H9 (cell line): ENCODE data around the gene CSRNP3. TPM values are rescaled to one million over a fixed set of nuclear protein-coding genes. Genes with fewer than 3 reads are reported as not detected.
A peak's percentile ranks its signal among the peaks of the same experiment; 100 is the strongest.

Experiments
- DNase-seq: peaks from one replicate; pipeline ENCODE4 v3.0.0-alpha.2; 2017
- H2AFZ ChIP-seq: one replicate; pipeline ENCODE4 v1.6.1; 2013; ENCODE audit warnings: mild to moderate bottlenecking, low read length, control low read depth, moderate library complexity
- H2AK5ac ChIP-seq: 2 replicates; pipeline ENCODE4 v1.6.1; 2013; ENCODE audit warnings: low read length, control low read depth, mixed read lengths; ENCODE audit not compliant: insufficient read length
- H2BK120ac ChIP-seq: one replicate; pipeline ENCODE4 v1.6.1; 2013; ENCODE audit warnings: low read depth, mild to moderate bottlenecking, low read length, control low read depth, inconsistent platforms; ENCODE audit not compliant: poor library complexity, severe bottlenecking
- H2BK12ac ChIP-seq: 2 replicates; pipeline ENCODE4 v1.6.1; 2013; ENCODE audit warnings: low read length, control low read depth, mixed read lengths, low read depth; ENCODE audit not compliant: insufficient read length
- H2BK15ac ChIP-seq: 2 replicates; pipeline ENCODE4 v1.6.1; 2013; ENCODE audit warnings: low read depth, low read length, control low read depth
- H2BK20ac ChIP-seq: one replicate; pipeline ENCODE4 v1.6.1; 2013; ENCODE audit warnings: low read depth, mild to moderate bottlenecking, low read length, control low read depth, inconsistent platforms; ENCODE audit not compliant: poor library complexity, severe bottlenecking
- H2BK5ac ChIP-seq: 2 replicates; pipeline ENCODE4 v1.6.1; 2013; ENCODE audit warnings: low read length, control low read depth, mixed read lengths; ENCODE audit not compliant: insufficient read length
- H3K14ac ChIP-seq: 2 replicates; pipeline ENCODE4 v1.6.1; 2013; ENCODE audit warnings: low read length, control low read depth; ENCODE audit not compliant: insufficient read depth
- H3K18ac ChIP-seq: 2 replicates; pipeline ENCODE4 v1.6.1; 2013; ENCODE audit warnings: low read depth, mild to moderate bottlenecking, mixed read lengths, low read length, control low read depth; ENCODE audit not compliant: insufficient read length
- H3K23ac ChIP-seq: 2 replicates; pipeline ENCODE4 v1.6.1; 2013; ENCODE audit warnings: low read length, control low read depth, mixed read lengths, low read depth; ENCODE audit not compliant: insufficient read length
- H3K23me2 ChIP-seq: 2 replicates; pipeline ENCODE4 v1.6.1; 2013; ENCODE audit warnings: low read depth, mild to moderate bottlenecking, mixed read lengths, low read length, control low read depth; ENCODE audit not compliant: insufficient read length, poor library complexity, severe bottlenecking
- H3K27ac ChIP-seq: 2 replicates; pipeline ENCODE4 v1.5.1; 2013; ENCODE audit warnings: low read length, control low read depth, mixed read lengths, low read depth; ENCODE audit not compliant: insufficient read length
- H3K27me3 ChIP-seq: 2 replicates; pipeline ENCODE4 v1.6.1; 2013; ENCODE audit warnings: low read length, control low read depth, inconsistent platforms; ENCODE audit not compliant: insufficient read depth
- H3K4ac ChIP-seq: 2 replicates; pipeline ENCODE4 v1.6.1; 2013; ENCODE audit warnings: low read depth, mild to moderate bottlenecking, control low read depth, inconsistent platforms, low read length, moderate library complexity
- H3K4me1 ChIP-seq: 2 replicates; pipeline ENCODE4 v1.6.1; 2013; ENCODE audit warnings: low read length, control low read depth, inconsistent platforms; ENCODE audit not compliant: insufficient read depth
- H3K4me2 ChIP-seq: 2 replicates; pipeline ENCODE4 v1.6.1; 2013; ENCODE audit warnings: low read length, control low read depth, mixed read lengths; ENCODE audit not compliant: insufficient read length, insufficient read depth
- H3K56ac ChIP-seq: 2 replicates; pipeline ENCODE4 v1.6.1; 2013; ENCODE audit warnings: low read depth, mild to moderate bottlenecking, mixed read lengths, low read length, control low read depth; ENCODE audit not compliant: insufficient read length
- H3K79me1 ChIP-seq: 2 replicates; pipeline ENCODE4 v1.6.1; 2013; ENCODE audit warnings: low read depth, mild to moderate bottlenecking, moderate library complexity, low read length, control low read depth, inconsistent platforms; ENCODE audit not compliant: insufficient read depth, poor library complexity, severe bottlenecking
- H3K79me2 ChIP-seq: 2 replicates; pipeline ENCODE4 v1.6.1; 2013; ENCODE audit warnings: low read length, control low read depth, inconsistent platforms; ENCODE audit not compliant: insufficient read depth
- H3K9ac ChIP-seq: 2 replicates; pipeline ENCODE4 v1.6.1; 2013; ENCODE audit warnings: low read length, control low read depth, mixed read lengths; ENCODE audit not compliant: insufficient read length; ENCODE audit errors: extremely low read depth
- H3K9me3 ChIP-seq: one replicate; pipeline ENCODE4 v1.6.1; 2013; ENCODE audit warnings: low read depth, low read length, inconsistent platforms; ENCODE audit not compliant: control insufficient read depth
- H3T11ph ChIP-seq: one replicate; pipeline ENCODE4 v1.6.1; 2013; ENCODE audit warnings: mild to moderate bottlenecking, low read length, control low read depth, inconsistent platforms
- H4K20me1 ChIP-seq: one replicate; pipeline ENCODE4 v1.6.1; 2013; ENCODE audit not compliant: control insufficient read depth, insufficient read length, insufficient read depth
- H4K5ac ChIP-seq: 2 replicates; pipeline ENCODE4 v1.6.1; 2013; ENCODE audit warnings: low read depth, mild to moderate bottlenecking, mixed read lengths, low read length, control low read depth; ENCODE audit not compliant: insufficient read length
- H4K8ac ChIP-seq: replicated peaks from 2 replicates; pipeline ENCODE4 v1.6.1; 2013; ENCODE audit warnings: low read length, control low read depth, mixed read lengths, low read depth; ENCODE audit not compliant: insufficient read length
- H4K91ac ChIP-seq: 2 replicates; pipeline ENCODE4 v1.6.1; 2013; ENCODE audit warnings: low read depth, mild to moderate bottlenecking, moderate library complexity, mixed read lengths, low read length, control low read depth; ENCODE audit not compliant: insufficient read length
- H3K27ac Mint-ChIP-seq, 3 experiments: 2 replicates in 2 of 3; 3 replicates in 1 of 3; pipeline ENCODE4 v1.8.0; 2020 to 2021; ENCODE audit warnings: mixed read lengths in 3 of 3, mild to moderate bottlenecking in 1 of 3, moderate library complexity in 1 of 3
- H3K27me3 Mint-ChIP-seq: 2 replicates; pipeline ENCODE4 v1.8.0; 2021; ENCODE audit warnings: low read depth, mild to moderate bottlenecking, moderate library complexity, mixed read lengths
- H3K36me3 Mint-ChIP-seq, 3 experiments: 2 replicates in 2 of 3; 3 replicates in 1 of 3; pipeline ENCODE4 v1.8.0; 2020 to 2021; ENCODE audit warnings: low read depth in 3 of 3, mixed read lengths in 3 of 3; ENCODE audit not compliant: insufficient read depth in 1 of 3
- H3K4me1 Mint-ChIP-seq, 2 experiments: 2 replicates each; pipeline ENCODE4 v1.8.0; 2020; ENCODE audit warnings: mixed read lengths in 2 of 2
- H3K4me3 Mint-ChIP-seq, 2 experiments: 2 replicates in 1 of 2; 3 replicates in 1 of 2; pipeline ENCODE4 v1.8.0; 2020 to 2021; ENCODE audit warnings: mild to moderate bottlenecking in 2 of 2, mixed read lengths in 2 of 2, moderate library complexity in 1 of 2
- H3K9me3 Mint-ChIP-seq, 2 experiments: 2 replicates in 1 of 2; 3 replicates in 1 of 2; pipeline ENCODE4 v1.8.0; 2020; ENCODE audit warnings: mild to moderate bottlenecking in 2 of 2, mixed read lengths in 2 of 2, moderate library complexity in 1 of 2
- CTCF ChIP-seq: fragments of 200-600 bp; sonication (generic); conservative IDR thresholded peaks from 3 replicates; pipeline ENCODE4 v1.8.0; 2021; ENCODE audit warnings: antibody characterized with exemption, mild to moderate bottlenecking
- WGBS: extraction: QIAGEN DNeasy Blood & Tissue Kit; methylation state at CpG from one replicate; pipeline ENCODE4 v1.1.7; 2013; ENCODE audit warnings: missing lambda C conversion rate, low lambda C conversion rate, mixed read lengths; ENCODE audit not compliant: insufficient read length; ENCODE audit errors: extremely low coverage; 5-methylcytosine and 5-hydroxymethylcytosine counted together
- total RNA-seq: library from RNA; stranded (reverse); gene quantifications from 2 replicates; pipeline ENCODE4 v1.2.1, GENCODE V29; 2021

CSRNP3 gene
- total RNA-seq, 1 experiment from 2014 or later, result 3.6 TPM

GRCh38 chr2:165536851-165537499 lies 67.5 kb downstream of the CSRNP3 start:
- no peaks in the 10 kb centered on the region for H3K23me2 ChIP-seq
- H3K9ac ChIP-seq, result no peak overlapping the region
- Mint-ChIP-seq H3K27ac (peak overlapping the region in 2 of 3 experiments; percentile 1 to 69; a peak in 4 of 7 replicates), H3K36me3 (no peaks in the 10 kb centered on the region), H3K4me3 (no peak overlapping the region), H3K27me3 (no peaks in the 10 kb centered on the region), H3K4me1 (peaks cover 7 to 11% of the 10 kb centered on the region in 2 experiments), H3K9me3 (no peaks in the 10 kb centered on the region)
- TF ChIP-seq CTCF, result no peak
- peaks cover 2% of the 10 kb centered on the region; the same call in 1 of the 2 replicates for H3K27me3 ChIP-seq
- no peak overlapping the region for H3K56ac ChIP-seq
- no peaks in the 10 kb centered on the region for H4K20me1 ChIP-seq
- H3K4me2 ChIP-seq, result no peak overlapping the region
- H2BK120ac ChIP-seq, result no peak overlapping the region
- H3K9me3 ChIP-seq, result no peaks in the 10 kb centered on the region
- H4K8ac ChIP-seq, result no peak overlapping the region
- H3K23ac ChIP-seq, result no peak overlapping the region
- H3K4ac ChIP-seq, result no peak overlapping the region
- H4K5ac ChIP-seq, result no peak overlapping the region
- H2BK15ac ChIP-seq, result no peak overlapping the region
- no peak overlapping the region for H2BK12ac ChIP-seq
- H3K4me1 ChIP-seq, result peaks cover 2% of the 10 kb centered on the region; the same call in 1 of the 2 replicates
- WGBS, result no CpG with 5 or more reads among the region's 3 CpGs
- no peak overlapping the region for H3K27ac ChIP-seq
- no peak overlapping the region for H2AK5ac ChIP-seq
- no peak overlapping the region for H3T11ph ChIP-seq
- H3K79me1 ChIP-seq, result no peaks in the 10 kb centered on the region
- no peaks in the 10 kb centered on the region for H3K79me2 ChIP-seq
- no peak overlapping the region for H3K18ac ChIP-seq
- H4K91ac ChIP-seq, result no peak overlapping the region
- no peak for DNase-seq
- no peak overlapping the region for H2BK5ac ChIP-seq
- H2AFZ ChIP-seq, result no peak overlapping the region
- no peak overlapping the region for H3K14ac ChIP-seq
- no peak overlapping the region for H2BK20ac ChIP-seq
